GM18499 (cell line): ENCODE results near the gene ALKBH3.

Source experiments
- ATAC-seq: cut with Tn5 transposase; IDR thresholded peaks from one replicate; pipeline ENCODE4 v1.9.1; 2021; ENCODE audit warnings: moderate number of reproducible peaks; ENCODE audit not compliant: insufficient read depth, unreplicated experiment

ALKBH3 gene

GRCh38 chr11:43880640-43881159, at the start of gene ALKBH3:
Gene ALKBH3, plus strand, starts transcription at chr11:43880831. Its CDS starts 1,822 bp downstream, at chr11:43882653.
- peak; percentile 93 for ATAC-seq

- no peak for ATAC-seq
Measured at GRCh38 chr11:43830928-43831440, 49.6 kb upstream of the ALKBH3 start.

GRCh38 chr11:43832536-43832935, 48.1 kb upstream of the ALKBH3 start:
- ATAC-seq, result no peak

- no peak for ATAC-seq
Measured at GRCh38 chr11:43833657-43834073, 47.0 kb upstream of the ALKBH3 start.

GRCh38 chr11:43834286-43834685, 46.3 kb upstream of the ALKBH3 start:
- no peak for ATAC-seq

GRCh38 chr11:43835104-43835503, 45.5 kb upstream of the ALKBH3 start:
- ATAC-seq, result no peak

- ATAC-seq, result no peak
Measured at GRCh38 chr11:43837879-43838278, 42.8 kb upstream of the ALKBH3 start.

GRCh38 chr11:43842021-43842420, 38.6 kb upstream of the ALKBH3 start:
- no peak for ATAC-seq

- no peak for ATAC-seq
Measured at GRCh38 chr11:43845816-43846215, 34.8 kb upstream of the ALKBH3 start.

- ATAC-seq, result peak; percentile 80
Measured at GRCh38 chr11:43852057-43852636, 28.5 kb upstream of the ALKBH3 start.

GRCh38 chr11:43853781-43854180, 26.9 kb upstream of the ALKBH3 start:
- no peak for ATAC-seq

GRCh38 chr11:43856993-43857392, 23.6 kb upstream of the ALKBH3 start:
- no peak for ATAC-seq

- ATAC-seq, result no peak
Measured at GRCh38 chr11:43861141-43861540, 19.5 kb upstream of the ALKBH3 start.

- no peak for ATAC-seq
Measured at GRCh38 chr11:43866520-43866919, 14.1 kb upstream of the ALKBH3 start.

GRCh38 chr11:43866969-43867368, 13.7 kb upstream of the ALKBH3 start:
- ATAC-seq, result no peak

GRCh38 chr11:43868852-43869567, 11.6 kb upstream of the ALKBH3 start:
- ATAC-seq, result peak; percentile 100

GRCh38 chr11:43871051-43871450, 9.6 kb upstream of the ALKBH3 start:
- ATAC-seq, result no peak

GRCh38 chr11:43872995-43873394, 7.6 kb upstream of the ALKBH3 start:
- ATAC-seq, result no peak

GRCh38 chr11:43874078-43874477, 6.6 kb upstream of the ALKBH3 start:
- ATAC-seq, result no peak

GRCh38 chr11:43874738-43875137, 5.9 kb upstream of the ALKBH3 start:
- ATAC-seq, result no peak

- ATAC-seq, result no peak
Measured at GRCh38 chr11:43879789-43880639, 617 bp upstream of the ALKBH3 start.
